ENCODE measurements around the gene ARIH1.

Gene ARIH1

DNA sequence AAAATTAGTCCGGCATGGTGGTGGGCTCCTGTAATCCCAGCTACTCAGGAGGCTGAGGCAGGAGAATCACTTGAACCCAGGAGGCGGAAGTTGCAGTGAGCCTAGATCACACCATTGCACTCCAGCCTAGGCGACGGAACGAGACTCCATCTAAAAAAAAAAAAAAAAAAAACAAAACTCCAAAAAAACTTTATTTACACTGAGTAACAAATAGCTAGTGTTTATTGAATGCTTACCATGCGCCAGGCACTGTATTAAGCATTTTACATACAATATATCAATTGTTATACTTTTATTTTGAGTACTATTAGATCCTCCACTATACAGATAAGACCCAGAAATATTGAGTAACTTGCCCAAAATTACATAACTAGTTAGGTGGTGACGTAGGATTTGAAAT is 17.4 kb upstream of the ARIH1 start:
- H3K4me3 ChIP-seq (ENCODE audit: low read depth, low read length): no peak overlapping the region
- TF ChIP-seq, protein P1, sequence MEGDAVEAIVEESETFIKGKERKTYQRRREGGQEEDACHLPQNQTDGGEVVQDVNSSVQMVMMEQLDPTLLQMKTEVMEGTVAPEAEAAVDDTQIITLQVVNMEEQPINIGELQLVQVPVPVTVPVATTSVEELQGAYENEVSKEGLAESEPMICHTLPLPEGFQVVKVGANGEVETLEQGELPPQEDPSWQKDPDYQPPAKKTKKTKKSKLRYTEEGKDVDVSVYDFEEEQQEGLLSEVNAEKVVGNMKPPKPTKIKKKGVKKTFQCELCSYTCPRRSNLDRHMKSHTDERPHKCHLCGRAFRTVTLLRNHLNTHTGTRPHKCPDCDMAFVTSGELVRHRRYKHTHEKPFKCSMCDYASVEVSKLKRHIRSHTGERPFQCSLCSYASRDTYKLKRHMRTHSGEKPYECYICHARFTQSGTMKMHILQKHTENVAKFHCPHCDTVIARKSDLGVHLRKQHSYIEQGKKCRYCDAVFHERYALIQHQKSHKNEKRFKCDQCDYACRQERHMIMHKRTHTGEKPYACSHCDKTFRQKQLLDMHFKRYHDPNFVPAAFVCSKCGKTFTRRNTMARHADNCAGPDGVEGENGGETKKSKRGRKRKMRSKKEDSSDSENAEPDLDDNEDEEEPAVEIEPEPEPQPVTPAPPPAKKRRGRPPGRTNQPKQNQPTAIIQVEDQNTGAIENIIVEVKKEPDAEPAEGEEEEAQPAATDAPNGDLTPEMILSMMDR (IDR thresholded peaks at IDR 0.05; ENCODE audit: borderline replicate concordance, insufficient read depth, low read depth, low read length): no peak

- no peak overlapping the region for H3K4me3 ChIP-seq (ENCODE audit: low read depth, low read length)
- TF ChIP-seq, protein P1 (IDR thresholded peaks at IDR 0.05; ENCODE audit: borderline replicate concordance, insufficient read depth, low read depth, low read length): no peak
Measured at GRCh38 chr15:72460402-72460801, 13.7 kb upstream of the ARIH1 start.

- H3K4me3 ChIP-seq (ENCODE audit: low read depth, low read length): no peak overlapping the region
- TF ChIP-seq, protein P1 (IDR thresholded peaks at IDR 0.05; ENCODE audit: borderline replicate concordance, insufficient read depth, low read depth, low read length): no peak
Measured at GRCh38 chr15:72463702-72464101, 10.4 kb upstream of the ARIH1 start.

DNA sequence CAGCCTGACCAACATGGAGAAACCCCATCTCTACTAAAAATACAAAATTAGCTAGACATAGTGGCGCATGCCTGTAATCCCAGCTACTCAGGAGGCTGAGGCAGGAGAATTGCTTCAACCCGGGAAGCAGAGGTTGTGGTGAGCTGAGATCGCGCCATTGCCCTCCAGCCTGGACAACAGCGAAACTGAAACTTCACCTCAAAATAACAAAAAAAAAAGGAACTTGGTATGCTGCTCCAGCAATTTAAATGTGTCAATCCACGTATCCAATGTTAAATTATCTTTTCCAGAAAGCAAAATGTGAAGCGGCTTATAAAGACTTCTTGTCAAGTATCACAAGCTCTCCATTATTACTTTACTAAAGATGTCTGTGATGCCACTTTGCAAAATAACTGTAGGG is 9.9 kb upstream of the ARIH1 start:
- TF ChIP-seq, protein P1 (IDR thresholded peaks at IDR 0.05; ENCODE audit: borderline replicate concordance, insufficient read depth, low read depth, low read length): no peak

DNA sequence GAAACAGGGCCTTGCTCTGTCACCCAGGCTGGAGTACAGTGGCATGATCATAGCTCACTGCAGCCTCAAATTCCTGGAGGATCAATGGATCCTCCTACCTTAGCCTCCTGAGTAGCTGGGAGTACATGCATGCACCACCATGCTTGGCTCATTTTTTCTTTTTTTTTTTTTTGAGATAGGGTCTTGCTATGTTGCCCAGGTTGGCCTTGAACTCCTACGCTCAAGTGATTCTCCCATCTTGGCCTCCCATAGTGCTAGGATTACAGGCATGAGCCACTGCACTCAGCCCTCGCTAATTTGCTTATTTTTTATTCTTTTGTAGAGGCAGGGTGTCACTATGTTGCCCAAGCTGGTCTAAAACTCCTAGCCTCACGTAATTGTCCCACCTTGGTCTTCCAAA is 6.0 kb upstream of the ARIH1 start:
- TF ChIP-seq, protein P1 (IDR thresholded peaks at IDR 0.05; ENCODE audit: borderline replicate concordance, insufficient read depth, low read depth, low read length): no peak
- H3K4me3 ChIP-seq (ENCODE audit: low read depth, low read length): no peak overlapping the region

More for the DNA sequence above, 9.9 kb upstream of the ARIH1 start:
- H3K4me3 ChIP-seq (ENCODE audit: low read depth, low read length): no peak overlapping the region

DNA sequence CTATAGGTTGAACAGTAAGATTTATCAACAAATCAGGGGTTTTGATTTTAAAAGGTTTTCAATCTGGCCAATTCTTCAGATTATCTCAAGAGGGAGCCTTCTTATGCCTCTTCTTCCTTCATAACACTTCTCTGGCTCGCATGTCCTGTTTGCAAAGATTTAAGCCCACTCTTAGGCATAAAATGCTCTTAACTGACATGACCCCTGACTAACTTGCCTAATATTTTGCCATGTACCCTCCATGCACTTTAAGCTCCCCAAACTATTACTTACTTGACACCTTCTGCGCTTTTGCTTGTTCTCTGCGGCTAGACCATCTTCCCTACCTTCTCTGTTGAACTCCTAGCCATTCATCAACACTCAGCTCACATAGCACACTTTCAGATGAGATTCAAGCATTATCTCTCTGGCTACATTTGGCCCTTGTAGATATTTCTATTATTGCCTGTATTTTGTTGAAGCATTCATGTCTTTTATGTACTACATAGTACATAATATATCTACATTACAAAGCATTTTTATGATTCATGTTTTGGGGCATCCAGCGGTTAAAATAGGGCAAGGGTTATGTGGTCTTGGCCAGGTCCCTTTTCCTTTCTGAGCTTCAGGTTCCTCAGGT is 1.0 kb upstream of the ARIH1 start:
- peak overlapping the region; percentile 97 for H3K4me3 ChIP-seq (ENCODE audit: low read depth, low read length)
- TF ChIP-seq, protein P1 (IDR thresholded peaks at IDR 0.05; ENCODE audit: borderline replicate concordance, insufficient read depth, low read depth, low read length): no peak

DNA sequence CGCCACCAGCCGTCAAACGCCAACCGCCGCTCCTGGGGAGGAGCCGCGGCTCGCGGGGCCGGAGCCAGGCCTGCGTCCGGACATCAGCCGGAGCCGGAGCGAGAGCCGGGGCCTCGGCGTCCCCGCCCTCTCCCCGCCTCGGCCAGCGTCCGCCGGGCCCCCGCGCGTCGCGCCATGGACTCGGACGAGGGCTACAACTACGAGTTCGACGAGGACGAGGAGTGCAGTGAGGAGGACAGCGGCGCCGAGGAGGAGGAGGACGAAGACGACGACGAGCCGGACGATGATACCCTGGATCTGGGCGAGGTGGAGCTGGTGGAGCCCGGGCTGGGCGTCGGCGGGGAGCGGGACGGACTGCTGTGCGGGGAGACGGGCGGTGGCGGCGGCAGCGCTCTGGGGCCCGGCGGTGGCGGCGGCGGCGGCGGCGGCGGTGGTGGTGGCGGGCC is 359 bp downstream of the ARIH1 start:
- TF ChIP-seq, protein P1 (IDR thresholded peaks at IDR 0.05; ENCODE audit: borderline replicate concordance, insufficient read depth, low read depth, low read length): no peak
- H3K4me3 ChIP-seq (ENCODE audit: low read depth, low read length): peak overlapping the region; percentile 97
